Neuronal stem cell (in vitro differentiated cells): ENCODE results near the gene LRMDA.

Experiments
- DNase-seq: peaks from one replicate; pipeline ENCODE4 v3.0.0-alpha.2; 2013; ENCODE audit warnings: low spot score
- H2AFZ ChIP-seq: one replicate; pipeline ENCODE4 v1.6.1; 2013; ENCODE audit warnings: mild to moderate bottlenecking, low read length, inconsistent platforms
- H2AK5ac ChIP-seq: 2 replicates; pipeline ENCODE4 v1.6.1; 2013; ENCODE audit warnings: low read depth, mild to moderate bottlenecking, inconsistent platforms, low read length, moderate library complexity, mixed read lengths
- H2BK120ac ChIP-seq: 2 replicates; pipeline ENCODE4 v1.6.1; 2013; ENCODE audit warnings: low read depth, mild to moderate bottlenecking, inconsistent platforms, low read length, moderate library complexity, mixed read lengths
- H2BK12ac ChIP-seq: one replicate; pipeline ENCODE4 v1.6.1; 2013; ENCODE audit warnings: low read length, inconsistent platforms
- H2BK15ac ChIP-seq: 2 replicates; pipeline ENCODE4 v1.6.1; 2013; ENCODE audit warnings: mild to moderate bottlenecking, low read length, inconsistent platforms, mixed read lengths
- H2BK5ac ChIP-seq: one replicate; pipeline ENCODE4 v1.6.1; 2013; ENCODE audit warnings: inconsistent platforms, mild to moderate bottlenecking, low read length, moderate library complexity
- H3K14ac ChIP-seq: one replicate; pipeline ENCODE4 v1.6.1; 2013; ENCODE audit warnings: low read length, inconsistent platforms
- H3K18ac ChIP-seq: 2 replicates; pipeline ENCODE4 v1.6.1; 2013; ENCODE audit warnings: low read length, inconsistent platforms
- H3K23ac ChIP-seq: 2 replicates; pipeline ENCODE4 v1.6.1; 2013; ENCODE audit warnings: low read depth, mild to moderate bottlenecking, mixed read lengths, low read length, inconsistent platforms; ENCODE audit not compliant: poor library complexity
- H3K27ac ChIP-seq: replicated peaks from 3 replicates; pipeline ENCODE4 v1.5.1; 2013; ENCODE audit warnings: low read length, inconsistent platforms
- H3K27me3 ChIP-seq, 3 experiments: 2 replicates each; pipeline ENCODE4 v1.6.1; 2013; ENCODE audit warnings: low read length in 3 of 3, mild to moderate bottlenecking in 2 of 3, inconsistent platforms in 1 of 3, low read depth in 1 of 3, mixed read lengths in 1 of 3, moderate library complexity in 1 of 3; ENCODE audit not compliant: control insufficient read depth in 3 of 3, insufficient read depth in 3 of 3
- H3K36me3 ChIP-seq, 2 donors: replicated peaks in 1 of 2; 2 replicates each; pipeline ENCODE4 v1.6.1; 2013; ENCODE audit warnings: low read length in 2 of 2; ENCODE audit not compliant: control insufficient read depth in 2 of 2, insufficient read depth in 2 of 2
- H3K4ac ChIP-seq: 2 replicates; pipeline ENCODE4 v1.6.1; 2013; ENCODE audit warnings: inconsistent platforms, mild to moderate bottlenecking, low read length, moderate library complexity
- H3K4me1 ChIP-seq, 2 donors: 1 replicate in 1 of 2; 2 replicates in 1 of 2; pipeline ENCODE4 v1.6.1; 2013; ENCODE audit warnings: low read length in 2 of 2, low read depth in 1 of 2; ENCODE audit not compliant: control insufficient read depth in 2 of 2, insufficient read depth in 1 of 2
- H3K4me2 ChIP-seq: one replicate; pipeline ENCODE4 v1.6.1; 2013; ENCODE audit warnings: mild to moderate bottlenecking, low read length, inconsistent platforms; ENCODE audit not compliant: insufficient read depth, poor library complexity, severe bottlenecking
- H3K4me3 ChIP-seq, 2 donors: 2 replicates each; pipeline ENCODE4 v1.5.1; 2013; ENCODE audit warnings: low read length in 2 of 2, mild to moderate bottlenecking in 2 of 2, inconsistent platforms in 1 of 2, moderate library complexity in 1 of 2
- H3K79me1 ChIP-seq: one replicate; pipeline ENCODE4 v1.6.1; 2013; ENCODE audit warnings: low read depth, mild to moderate bottlenecking, inconsistent platforms, low read length, moderate library complexity
- H3K9ac ChIP-seq: one replicate; pipeline ENCODE4 v1.6.1; 2013; ENCODE audit warnings: mild to moderate bottlenecking, low read depth, low read length, inconsistent platforms; ENCODE audit not compliant: poor library complexity
- H3K9me3 ChIP-seq, 2 donors: replicated peaks in 1 of 2; 2 replicates each; pipeline versions ENCODE3 to v1.6.1; 2013; ENCODE audit warnings: low read length in 2 of 2, mild to moderate bottlenecking in 2 of 2, inconsistent platforms in 1 of 2, low read depth in 1 of 2, mixed read lengths in 1 of 2, moderate library complexity in 1 of 2; ENCODE audit not compliant: control insufficient read depth in 2 of 2, insufficient read depth in 1 of 2
- H4K8ac ChIP-seq: one replicate; pipeline ENCODE4 v1.6.1; 2013; ENCODE audit warnings: low read depth, mild to moderate bottlenecking, inconsistent platforms, low read length, moderate library complexity
- H4K91ac ChIP-seq: one replicate; pipeline ENCODE4 v1.6.1; 2013; ENCODE audit warnings: low read length, low read depth, mild to moderate bottlenecking, inconsistent platforms; ENCODE audit not compliant: poor library complexity
- WGBS, 2 donors: extraction: QIAGEN DNeasy Blood & Tissue Kit; methylation state at CpG; one replicate each; pipeline ENCODE4 v1.1.7; 2013; ENCODE audit warnings: missing lambda C conversion rate in 2 of 2, mixed read lengths in 1 of 2; ENCODE audit not compliant: insufficient read length in 2 of 2, insufficient replicate concordance in 1 of 2; ENCODE audit errors: extremely low coverage in 2 of 2; 5-methylcytosine and 5-hydroxymethylcytosine counted together

Gene LRMDA

GRCh38 chr10:75801661-75802060, 370.2 kb downstream of the LRMDA start:
- H3K27ac ChIP-seq: no peak overlapping the region

GRCh38 chr10:75803121-75803520, 371.7 kb downstream of the LRMDA start:
- H3K9ac ChIP-seq: no peak overlapping the region
- WGBS, 2 donors: no CpG with 5 or more reads among the region's 3 CpGs
- no peak overlapping the region for H4K91ac ChIP-seq

More at GRCh38 chr10:75801661-75802060, 370.2 kb downstream of the LRMDA start:
- Histone ChIP-seq H3K36me3 (no peaks in the 10 kb centered on the region), H2BK120ac (no peak overlapping the region), H3K14ac (no peak overlapping the region), H3K9me3 (no peaks in the 10 kb centered on the region), H2BK12ac (no peak overlapping the region), H3K18ac (no peak overlapping the region), H3K9ac (no peak overlapping the region), H2AFZ (no peak overlapping the region), H3K27me3 (peaks cover 0 to 4% (median 0%) of the 10 kb centered on the region in 3 experiments), H4K8ac (no peak overlapping the region), H3K4me2 (no peak overlapping the region), H3K79me1 (no peaks in the 10 kb centered on the region), H3K4me1 (no peaks in the 10 kb centered on the region), H2BK5ac (no peak overlapping the region), H2AK5ac (no peak overlapping the region), H4K91ac (no peak overlapping the region), H3K23ac (no peak overlapping the region), H2BK15ac (no peak overlapping the region), H3K4ac (no peak overlapping the region), H3K4me3 (no peak overlapping the region)
- no CpG with 5 or more reads among the region's 3 CpGs for WGBS, 2 donors
- DNase-seq: no peak

GRCh38 chr10:75803816-75804552, 372.6 kb downstream of the LRMDA start:
- Histone ChIP-seq H3K18ac (peak overlapping the region; percentile 67), H3K27ac (no peak overlapping the region), H3K36me3 (no peaks in the 10 kb centered on the region), H3K23ac (no peak overlapping the region), H3K9me3 (no peaks in the 10 kb centered on the region), H3K14ac (peak overlapping the region; percentile 75), H4K8ac (no peak overlapping the region), H3K4me3 (no peak overlapping the region), H2BK120ac (no peak overlapping the region), H3K4me2 (no peak overlapping the region), H4K91ac (no peak overlapping the region), H3K79me1 (no peaks in the 10 kb centered on the region), H2AK5ac (no peak overlapping the region), H2BK15ac (no peak overlapping the region), H2BK12ac (no peak overlapping the region), H2BK5ac (no peak overlapping the region), H3K9ac (no peak overlapping the region), H2AFZ (no peak overlapping the region), H3K4me1 (peaks cover 0 to 12% of the 10 kb centered on the region in 2 donors), H3K27me3 (peaks cover 0 to 10% (median 0%) of the 10 kb centered on the region in 3 experiments), H3K4ac (no peak overlapping the region)
- WGBS, 2 donors: no CpG with 5 or more reads among the region's 14 CpGs
- DNase-seq: no peak

More at GRCh38 chr10:75803121-75803520, 371.7 kb downstream of the LRMDA start:
- H3K23ac ChIP-seq: no peak overlapping the region
- DNase-seq: no peak
- H3K79me1 ChIP-seq: no peaks in the 10 kb centered on the region
- H3K27ac ChIP-seq: no peak overlapping the region
- peaks cover 0 to 11% of the 10 kb centered on the region in 2 donors for H3K4me1 ChIP-seq
- H2BK15ac ChIP-seq: no peak overlapping the region
- H3K9me3 ChIP-seq: no peaks in the 10 kb centered on the region
- peaks cover 0 to 10% (median 0%) of the 10 kb centered on the region in 3 experiments for H3K27me3 ChIP-seq
- H3K4ac ChIP-seq: no peak overlapping the region
- no peak overlapping the region for H4K8ac ChIP-seq
- H3K4me2 ChIP-seq: no peak overlapping the region
- no peak overlapping the region for H2AFZ ChIP-seq
- H3K36me3 ChIP-seq: no peaks in the 10 kb centered on the region
- H3K18ac ChIP-seq: no peak overlapping the region
- no peak overlapping the region for H3K14ac ChIP-seq
- no peak overlapping the region for H2BK12ac ChIP-seq
- no peak overlapping the region for H2AK5ac ChIP-seq
- H2BK120ac ChIP-seq: no peak overlapping the region
- no peak overlapping the region for H3K4me3 ChIP-seq
- no peak overlapping the region for H2BK5ac ChIP-seq

- H3K4me3 ChIP-seq: no peak overlapping the region
- H3K27ac ChIP-seq: no peak overlapping the region
- no peak overlapping the region for H3K9ac ChIP-seq
- H3K27me3 ChIP-seq: peaks cover 0 to 10% (median 0%) of the 10 kb centered on the region in 3 experiments
- no peaks in the 10 kb centered on the region for H3K9me3 ChIP-seq
- no peak overlapping the region for H3K14ac ChIP-seq
- no peak for DNase-seq
- H2BK120ac ChIP-seq: no peak overlapping the region
- H4K8ac ChIP-seq: no peak overlapping the region
- peaks cover 0 to 12% of the 10 kb centered on the region in 2 donors for H3K4me1 ChIP-seq
- H3K79me1 ChIP-seq: no peaks in the 10 kb centered on the region
- no peak overlapping the region for H3K4ac ChIP-seq
- no peak overlapping the region for H2BK12ac ChIP-seq
- H2BK5ac ChIP-seq: no peak overlapping the region
- H3K36me3 ChIP-seq: no peaks in the 10 kb centered on the region
- WGBS, 2 donors: no CpG with 5 or more reads among the region's 3 CpGs
- H3K18ac ChIP-seq: no peak overlapping the region
- no peak overlapping the region for H3K23ac ChIP-seq
- H3K4me2 ChIP-seq: no peak overlapping the region
- no peak overlapping the region for H2BK15ac ChIP-seq
- H4K91ac ChIP-seq: no peak overlapping the region
- H2AFZ ChIP-seq: no peak overlapping the region
- H2AK5ac ChIP-seq: no peak overlapping the region
Observed at GRCh38 chr10:75806186-75806585, 374.8 kb downstream of the LRMDA start.
